Transverse colon (tissue), 4 donors: ENCODE results near the gene NSUN5. TPM values are rescaled to one million over a fixed set of nuclear protein-coding genes. Genes with fewer than 3 reads are reported as not detected.
"Not testable (repeated sequence)": the region's sequence is repeated elsewhere in the genome, so short reads cannot be mapped to it uniquely, and the experiment has no call there.

Experiments
- DNase-seq: peaks from one replicate; pipeline ENCODE4 v3.0.0-alpha.2; 2019
- H3K27ac ChIP-seq, 4 donors: fragments of 200-600 bp; sonication (generic); 2 replicates each; pipeline ENCODE4 v1.5.1; 2016 to 2018; ENCODE audit warnings: inconsistent platforms in 4 of 4
- H3K27me3 ChIP-seq: fragments of 200-600 bp; sonication (generic); 2 replicates; pipeline ENCODE4 v1.5.1; 2017; ENCODE audit warnings: inconsistent platforms
- H3K36me3 ChIP-seq, 4 donors: fragments of 200-600 bp; sonication (generic); 2 replicates each; pipeline ENCODE4 v1.5.1; 2017 to 2019; ENCODE audit warnings: inconsistent platforms in 4 of 4
- H3K4me1 ChIP-seq, 4 donors: fragments of 200-600 bp; sonication (generic); 2 replicates each; pipeline ENCODE4 v1.5.1; 2017 to 2020; ENCODE audit warnings: inconsistent platforms in 4 of 4
- H3K4me3 ChIP-seq, 4 donors: fragments of 200-600 bp; sonication (generic); 1 replicate in 1 of 4; 2 replicates in 3 of 4; pipeline versions ENCODE4 v1.5.1 to v1.6.1; 2017 to 2019; ENCODE audit warnings: inconsistent platforms in 4 of 4
- H3K9me3 ChIP-seq, 2 donors: fragments of 200-600 bp; sonication (generic); 2 replicates each; pipeline ENCODE4 v1.5.1; 2017 to 2019; ENCODE audit warnings: inconsistent platforms in 2 of 2
- WGBS, 2 donors: methylation state at CpG; one replicate each; pipeline ENCODE4 v1.1.5; 2018; ENCODE audit warnings: low coverage in 1 of 2; 5-methylcytosine and 5-hydroxymethylcytosine counted together
- in situ Hi-C, 4 donors: fragments of 200-750 bp; cut with MboI; loops; one replicate each; pipeline versions ENCODE4 v1.15.0 to v1.15.1; 2017; ENCODE audit warnings: low sequenced_read_pairs in 3 of 4, low pct_ligation_motif_present in 1 of 4, low pct_unique_long_range_greater_than_20kb in 1 of 4
- intact Hi-C: fragments of 100-400 bp; cut with DNase I; formaldehyde crosslinking; loops from one replicate; pipeline ENCODE4 v1.15.1; 2023; ENCODE audit warnings: low total_unique reads
- total RNA-seq, 4 donors: library from RNA; depleted of rRNA; stranded (reverse); fragments of >200 nt; gene quantifications; one replicate each; pipeline ENCODE4 v1.1.0, GENCODE V29; 2016
- TF ChIP-seq, protein P1 (sequence below), 5 experiments: fragments of 200-600 bp in 3 of 5; fragments of 450-650 bp in 2 of 5; sonication (generic) in 3 of 5; IDR thresholded peaks; 1 replicate in 2 of 5; 2 replicates in 3 of 5; pipeline ENCODE4 v1.5.1; 2016 to 2017; ENCODE audit warnings: antibody characterized with exemption in 5 of 5, inconsistent platforms in 3 of 5, mild to moderate bottlenecking in 2 of 5, moderate library complexity in 1 of 5

The NSUN5 gene
- total RNA-seq, 4 donors from 2014 or later, result 5.2 to 27.6 (median 14.8) TPM

DNA sequence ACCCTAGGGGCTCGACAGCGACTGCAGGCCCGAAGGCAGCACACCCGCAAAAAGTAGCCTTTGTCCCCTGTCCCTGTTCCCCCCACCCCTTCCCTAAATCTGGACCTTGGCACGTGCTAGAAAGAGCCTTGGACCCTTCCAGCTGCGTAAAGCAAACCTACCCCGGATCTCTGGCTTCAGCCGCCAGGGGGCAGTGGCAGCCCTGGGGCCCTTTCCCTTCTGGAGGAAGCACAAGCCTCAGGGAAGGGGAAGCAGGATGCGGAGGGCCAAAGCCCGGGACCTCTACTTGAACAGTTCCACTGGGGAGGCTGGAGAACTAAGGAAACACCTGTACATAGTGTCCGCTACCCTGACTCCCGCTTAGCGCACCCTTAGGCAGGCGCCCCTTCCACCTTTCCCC is 7.5 kb downstream of the NSUN5 start:
- H3K4me3 ChIP-seq, in situ Hi-C loops, H3K27ac ChIP-seq, intact Hi-C loops, H3K27me3 ChIP-seq, DNase-seq, H3K9me3 ChIP-seq, H3K4me1 ChIP-seq: not testable (repeated sequence)
- TF ChIP-seq, protein P1, sequence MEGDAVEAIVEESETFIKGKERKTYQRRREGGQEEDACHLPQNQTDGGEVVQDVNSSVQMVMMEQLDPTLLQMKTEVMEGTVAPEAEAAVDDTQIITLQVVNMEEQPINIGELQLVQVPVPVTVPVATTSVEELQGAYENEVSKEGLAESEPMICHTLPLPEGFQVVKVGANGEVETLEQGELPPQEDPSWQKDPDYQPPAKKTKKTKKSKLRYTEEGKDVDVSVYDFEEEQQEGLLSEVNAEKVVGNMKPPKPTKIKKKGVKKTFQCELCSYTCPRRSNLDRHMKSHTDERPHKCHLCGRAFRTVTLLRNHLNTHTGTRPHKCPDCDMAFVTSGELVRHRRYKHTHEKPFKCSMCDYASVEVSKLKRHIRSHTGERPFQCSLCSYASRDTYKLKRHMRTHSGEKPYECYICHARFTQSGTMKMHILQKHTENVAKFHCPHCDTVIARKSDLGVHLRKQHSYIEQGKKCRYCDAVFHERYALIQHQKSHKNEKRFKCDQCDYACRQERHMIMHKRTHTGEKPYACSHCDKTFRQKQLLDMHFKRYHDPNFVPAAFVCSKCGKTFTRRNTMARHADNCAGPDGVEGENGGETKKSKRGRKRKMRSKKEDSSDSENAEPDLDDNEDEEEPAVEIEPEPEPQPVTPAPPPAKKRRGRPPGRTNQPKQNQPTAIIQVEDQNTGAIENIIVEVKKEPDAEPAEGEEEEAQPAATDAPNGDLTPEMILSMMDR (IDR thresholded peaks at IDR 0.05), result peak in 2 of 5 experiments; percentile 6 to 10
- WGBS, 2 donors, result 86% methylated on average over 4 of the region's 14 CpGs; no CpG with 5 or more reads in 1 of the 2 donors
- H3K36me3 ChIP-seq, result peaks cover 0 to 13% (median 3%) of the 10 kb centered on the region in 4 donors

DNA sequence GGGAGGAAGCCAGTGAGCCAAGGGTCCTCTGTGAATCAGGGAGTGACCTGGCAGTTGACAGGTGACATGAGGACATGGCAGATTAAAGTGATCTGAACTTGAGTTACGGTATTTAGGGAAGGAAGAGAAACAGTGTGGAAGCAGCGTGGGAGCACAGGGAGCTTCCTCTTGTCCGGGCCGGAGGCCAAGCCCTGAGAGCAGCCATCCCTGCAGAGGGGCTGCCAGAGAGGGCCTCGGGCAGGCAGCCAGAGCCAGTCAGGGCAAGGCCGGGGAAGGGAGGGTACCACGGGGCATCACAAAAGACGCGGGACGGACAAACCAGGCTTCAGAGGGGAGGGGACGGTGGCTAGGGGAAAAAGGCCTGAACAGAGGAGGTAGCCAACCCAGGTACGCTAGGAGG is 8.8 kb downstream of the NSUN5 start:
- WGBS, 2 donors, result 32% methylated on average over 7 of the region's 12 CpGs; no CpG with 5 or more reads in 1 of the 2 donors
- DNase-seq, H3K4me1 ChIP-seq, H3K4me3 ChIP-seq, H3K27ac ChIP-seq, intact Hi-C loops, H3K27me3 ChIP-seq, in situ Hi-C loops, H3K9me3 ChIP-seq: not testable (repeated sequence)
- H3K36me3 ChIP-seq, result peaks cover 0 to 13% (median 3%) of the 10 kb centered on the region in 4 donors

DNA sequence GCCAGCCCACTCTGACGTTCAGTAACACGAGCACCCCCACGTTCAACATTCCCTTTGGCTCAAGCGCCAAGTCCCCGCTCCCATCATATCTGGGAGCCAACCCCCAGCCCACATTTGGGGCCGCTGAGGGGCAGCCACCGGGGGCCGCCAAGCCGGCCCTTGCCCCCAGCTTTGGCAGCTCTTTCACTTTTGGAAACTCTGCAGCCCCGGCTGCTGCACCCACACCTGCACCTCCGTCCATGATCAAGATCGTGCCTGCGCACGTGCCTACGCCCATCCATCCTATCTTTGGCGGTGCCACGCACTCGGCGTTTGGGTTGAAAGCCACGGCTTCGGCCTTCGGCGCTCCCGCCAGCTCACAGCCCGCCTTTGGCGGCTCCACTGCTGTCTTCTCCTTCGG is 10.9 kb downstream of the NSUN5 start:
- in situ Hi-C loops, H3K27ac ChIP-seq, H3K9me3 ChIP-seq, H3K36me3 ChIP-seq, H3K4me3 ChIP-seq, intact Hi-C loops, H3K27me3 ChIP-seq, H3K4me1 ChIP-seq, DNase-seq: not testable (repeated sequence)
- WGBS, 2 donors, result 92 to 100% methylated on average over 3 to 17 of the region's 27 CpGs

DNA sequence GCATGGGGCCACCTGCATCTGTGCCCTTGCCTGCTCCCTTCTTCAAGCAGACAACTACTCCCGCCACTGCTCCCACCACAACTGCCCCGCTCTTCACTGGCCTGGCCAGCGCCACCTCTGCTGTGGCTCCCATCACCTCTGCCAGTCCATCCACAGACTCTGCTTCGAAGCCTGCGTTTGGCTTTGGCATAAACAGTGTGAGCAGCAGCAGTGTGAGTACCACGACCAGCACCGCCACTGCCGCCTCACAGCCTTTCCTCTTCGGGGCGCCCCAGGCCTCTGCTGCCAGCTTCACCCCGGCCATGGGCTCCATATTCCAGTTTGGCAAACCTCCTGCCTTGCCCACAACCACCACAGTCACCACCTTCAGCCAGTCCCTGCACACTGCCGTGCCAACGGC is 11.4 kb downstream of the NSUN5 start:
- WGBS, 2 donors, result no CpG with 5 or more reads among the region's 13 CpGs
- H3K36me3 ChIP-seq, DNase-seq, in situ Hi-C loops, intact Hi-C loops, H3K27ac ChIP-seq, H3K4me3 ChIP-seq, H3K9me3 ChIP-seq, H3K27me3 ChIP-seq, H3K4me1 ChIP-seq: not testable (repeated sequence)

DNA sequence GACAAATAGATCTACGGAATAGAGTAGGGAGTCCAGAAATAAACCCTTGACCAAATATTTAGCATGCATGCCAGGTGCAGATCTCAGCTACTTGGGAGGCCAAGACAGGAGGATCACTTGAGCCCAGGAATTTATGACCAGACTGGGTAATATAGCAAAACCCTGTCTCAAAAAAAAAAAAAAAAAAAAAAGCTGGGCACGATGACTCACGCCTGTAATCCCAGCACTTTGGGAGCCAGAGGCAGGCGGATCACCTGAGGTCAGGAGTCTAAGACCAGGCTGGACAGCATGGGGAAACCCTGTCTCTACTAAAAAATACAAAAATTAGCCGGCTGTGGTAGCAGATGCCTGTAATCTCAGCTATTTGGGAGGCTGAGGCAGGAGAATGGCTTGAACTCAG is 31.4 kb downstream of the NSUN5 start:
- H3K4me1 ChIP-seq, H3K27ac ChIP-seq, H3K9me3 ChIP-seq, H3K27me3 ChIP-seq, in situ Hi-C loops, H3K36me3 ChIP-seq, H3K4me3 ChIP-seq, DNase-seq, intact Hi-C loops: not testable (repeated sequence)
- 33 to 38% methylated on average over 1 to 2 of the region's 5 CpGs for WGBS, 2 donors

DNA sequence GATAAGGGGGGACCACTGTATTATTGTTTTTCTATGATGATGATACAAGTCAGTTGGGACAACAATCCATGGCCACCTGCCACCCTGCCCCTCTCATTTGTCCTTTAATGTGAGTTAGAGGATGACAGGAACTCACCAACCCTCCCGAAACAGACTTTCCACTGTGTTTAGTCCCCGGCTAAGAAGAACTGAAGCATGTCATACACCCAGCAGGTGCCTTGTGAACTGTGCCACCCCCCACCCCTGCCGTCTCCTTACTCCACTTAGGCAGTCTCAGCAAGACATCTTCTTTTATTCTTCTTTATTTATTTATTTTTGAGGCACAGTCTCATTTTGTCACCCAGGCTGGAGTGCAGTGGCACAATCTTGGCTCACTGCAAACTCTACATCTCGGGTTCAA is 40.8 kb downstream of the NSUN5 start:
- H3K27me3 ChIP-seq, H3K4me1 ChIP-seq, in situ Hi-C loops, DNase-seq, H3K9me3 ChIP-seq, intact Hi-C loops, H3K27ac ChIP-seq, H3K4me3 ChIP-seq, H3K36me3 ChIP-seq: not testable (repeated sequence)
- 89% methylated on average over 4 of the region's 4 CpGs; no CpG with 5 or more reads in 1 of the 2 donors for WGBS, 2 donors

DNA sequence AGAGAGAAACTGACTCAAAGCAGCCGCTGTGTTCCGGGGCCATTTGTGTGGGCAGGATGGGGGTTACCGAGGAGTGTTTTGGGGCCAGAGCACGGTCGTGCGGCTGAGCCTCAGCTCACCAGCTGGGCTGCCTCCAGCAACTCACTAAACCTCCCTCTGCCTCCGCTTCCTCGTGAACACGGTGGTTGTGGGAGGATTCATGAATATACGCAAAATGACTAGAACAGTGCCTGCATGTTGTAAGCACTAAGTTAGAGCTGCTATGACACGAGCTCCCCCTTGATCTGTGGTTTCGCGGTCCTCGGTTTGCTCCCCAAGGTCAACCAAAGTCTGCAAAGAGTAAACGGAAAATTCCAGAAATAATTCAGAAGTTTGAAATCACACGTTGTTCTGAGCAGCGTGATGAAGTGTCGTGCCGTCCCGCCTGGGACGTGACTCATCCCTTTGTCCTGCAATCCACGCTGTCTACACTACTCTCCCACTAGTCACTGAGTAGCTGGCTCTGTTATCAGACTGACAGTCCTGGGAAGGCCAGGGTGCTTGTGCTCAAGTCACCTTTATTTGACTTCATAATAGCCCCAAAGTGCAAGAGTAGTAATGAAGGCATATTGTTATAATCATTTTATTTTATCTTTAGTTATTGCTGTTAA is 41.8 kb downstream of the NSUN5 start:
- in situ Hi-C loops, H3K36me3 ChIP-seq, H3K27ac ChIP-seq, H3K4me1 ChIP-seq, DNase-seq, intact Hi-C loops, H3K27me3 ChIP-seq, H3K9me3 ChIP-seq, H3K4me3 ChIP-seq: not testable (repeated sequence)
- no CpG with 5 or more reads among the region's 22 CpGs for WGBS, 2 donors

DNA sequence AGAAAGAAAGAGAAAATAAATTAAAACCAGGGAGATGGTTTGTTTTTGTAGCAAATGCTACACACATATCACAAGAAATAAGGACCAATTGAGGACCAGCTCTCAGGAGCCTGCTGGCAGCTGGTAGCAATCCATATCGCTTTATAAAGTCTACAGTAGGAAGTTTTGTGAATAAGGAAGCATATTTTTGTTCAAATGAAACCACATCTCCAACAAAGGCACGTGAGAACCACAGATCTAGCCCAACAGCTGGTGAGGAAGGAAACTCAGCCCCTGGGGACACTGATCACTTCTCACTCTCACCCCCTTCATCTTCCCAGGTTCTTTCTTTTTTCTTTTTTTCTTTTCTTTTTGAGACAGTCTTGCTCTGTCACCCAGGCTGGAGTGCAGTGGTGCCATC is 46.2 kb downstream of the NSUN5 start:
- H3K36me3 ChIP-seq, H3K4me1 ChIP-seq, intact Hi-C loops, DNase-seq, H3K27me3 ChIP-seq, in situ Hi-C loops, H3K4me3 ChIP-seq, H3K9me3 ChIP-seq, H3K27ac ChIP-seq: not testable (repeated sequence)
- WGBS, 2 donors, result no CpG with 5 or more reads among the region's 2 CpGs
